ENCODE data around the gene FXR2. TPM values are rescaled to one million over a fixed set of nuclear protein-coding genes. Genes with fewer than 3 reads are reported as not detected.

FXR2 gene
- total and polyA plus RNA-seq, 7 donors = 88.2 to 164 (median 110) TPM

GRCh38 chr17:7559320-7560171, 55.2 kb downstream of the FXR2 start:
- intact Hi-C loops (cut with DNase I) = loop anchor here (2.0 to 10.0 kb wide), 7 partner anchors 45 to 315 kb away; partner anchors contain the start of genes FGF11 (in 2 of the 2), GABARAP (in 1 of the 2), KCTD11 (in 1 of the 2) and TMEM102 (in 1 of the 2)
- peak overlapping the region; percentile 96 for H3K4me3 ChIP-seq

GRCh38 chr17:7558544-7559319, 56.0 kb downstream of the FXR2 start, which contains the start of gene TNFSF13:
TNFSF13 (plus strand) TSS chr17:7558750; CDS start chr17:7559040, 290 bp downstream.
- Histone ChIP-seq H3K9me3 (no peaks in the 10 kb centered on the region), H3K27ac (peak within 1 kb of the TSS; percentile 94), H3K36me3 (ENCODE audit: insufficient read depth in 1 of 2, low read depth in 1 of 2) (peaks cover 0 to 8% of the 10 kb centered on the region in 2 donors), H3K27me3 (ENCODE audit: insufficient read depth in 3 of 3, low read length in 2 of 3) (no peaks in the 10 kb centered on the region), H3K4me1 (peaks cover 41% of the 10 kb centered on the region), H3K4me3 (peak within 1 kb of the TSS; percentile 96)
- DNase-seq (peak; percentile 60 to 75), ATAC-seq (no peak)
- WGBS, 3 donors = 41 to 47% (median 43%) methylated on average over 16 of the region's 16 CpGs
- no peak for TF ChIP-seq CTCF (IDR thresholded peaks at IDR 0.05)
- intact Hi-C loops (cut with DNase I) = loop anchor here in 1 of 2 donors (2.0 kb wide), 1 partner anchor 204 kb away; the partner anchor contains the start of gene TMEM95

More at GRCh38 chr17:7559320-7560171, 55.2 kb downstream of the FXR2 start:
- H3K27ac ChIP-seq = peak overlapping the region; percentile 94
- no peak for ATAC-seq
- no peaks in the 10 kb centered on the region for H3K27me3 ChIP-seq (ENCODE audit: insufficient read depth in 3 of 3, low read length in 2 of 3)
- WGBS, 3 donors = 82 to 85% (median 82%) methylated on average over 18 of the region's 18 CpGs
- H3K9me3 ChIP-seq = no peaks in the 10 kb centered on the region
- peaks cover 45% of the 10 kb centered on the region for H3K4me1 ChIP-seq
- DNase-seq = no peak
- peaks cover 0 to 17% of the 10 kb centered on the region in 2 donors for H3K36me3 ChIP-seq (ENCODE audit: insufficient read depth in 1 of 2, low read depth in 1 of 2)
- TF ChIP-seq CTCF (IDR thresholded peaks at IDR 0.05) = no peak

GRCh38 chr17:7557775-7558543, 56.7 kb downstream of the FXR2 start:
- Histone ChIP-seq H3K9me3 (no peaks in the 10 kb centered on the region), H3K27ac (peak overlapping the region; percentile 94), H3K36me3 (ENCODE audit: insufficient read depth in 1 of 2, low read depth in 1 of 2) (peaks cover 0 to under 1% of the 10 kb centered on the region in 2 donors), H3K4me3 (peak overlapping the region; percentile 96), H3K27me3 (ENCODE audit: insufficient read depth in 3 of 3, low read length in 2 of 3) (no peaks in the 10 kb centered on the region), H3K4me1 (peaks cover 35% of the 10 kb centered on the region)
- ATAC-seq (peak; percentile 36 to 51 (median 40)), DNase-seq (peak; percentile 82 to 91)
- TF ChIP-seq CTCF (IDR thresholded peaks at IDR 0.05) = no peak
- 5 to 13% (median 6%) methylated on average over 19 to 21 of the region's 21 CpGs for whole genome bisulfite sequencing, 3 donors
- intact Hi-C loops (cut with DNase I) = loop anchor here in 1 of 2 donors (2.0 kb wide), 1 partner anchor 203 kb away; the partner anchor contains the start of gene TMEM95

- TF ChIP-seq CTCF (IDR thresholded peaks at IDR 0.05) = no peak
- Histone ChIP-seq H3K27me3 (ENCODE audit: insufficient read depth in 3 of 3, low read length in 2 of 3) (no peaks in the 10 kb centered on the region), H3K27ac (peak overlapping the region; percentile 94), H3K9me3 (no peaks in the 10 kb centered on the region), H3K4me3 (no peak overlapping the region), H3K4me1 (peaks cover 29% of the 10 kb centered on the region), H3K36me3 (ENCODE audit: insufficient read depth in 1 of 2, low read depth in 1 of 2) (no peaks in the 10 kb centered on the region)
- DNase-seq = no peak
- WGBS, 3 donors = 59 to 67% (median 66%) methylated on average over 16 to 19 of the region's 19 CpGs
- no peak for ATAC-seq
- intact Hi-C loops (cut with DNase I) = no loop called here
These were observed 57.4 kb downstream of the FXR2 start for GRCh38 chr17:7557147-7557764.

Measured in psoas muscle (tissue), 8 donors.